ENCODE measurements around the gene DAB1. TPM values are rescaled to one million over a fixed set of nuclear protein-coding genes. Genes with fewer than 3 reads are reported as not detected.
"Not testable (repeated sequence)": the region's sequence is repeated elsewhere in the genome, so short reads cannot be mapped to it uniquely, and the experiment has no call there.

Gene DAB1
- total RNA-seq, 1 experiment from 2014 or later: not detected

- Histone ChIP-seq H3K27ac (no peak overlapping the region), H3K36me3 (no peaks in the 10 kb centered on the region), H3K27me3 (replicated peaks) (no peaks in the 10 kb centered on the region), H3K9me3 (replicated peaks) (no peaks in the 10 kb centered on the region), H3K4me1 (replicated peaks) (no peaks in the 10 kb centered on the region), H3K4me3 (no peak overlapping the region)
- DNase-seq (ENCODE audit: low read depth in 1 of 2, low spot score in 2 of 2): no peak
These were observed 322.7 kb downstream of the DAB1 start for GRCh38 chr1:57101209-57101608.

- H3K4me1 ChIP-seq (replicated peaks): no peaks in the 10 kb centered on the region
- H3K27me3 ChIP-seq (replicated peaks): no peaks in the 10 kb centered on the region
- no peak overlapping the region for H3K27ac ChIP-seq
- no peak overlapping the region for H3K4me3 ChIP-seq
- DNase-seq (ENCODE audit: low read depth in 1 of 2, low spot score in 2 of 2): no peak
- H3K9me3 ChIP-seq (replicated peaks): no peaks in the 10 kb centered on the region
- no peaks in the 10 kb centered on the region for H3K36me3 ChIP-seq
These were observed 329.1 kb downstream of the DAB1 start for GRCh38 chr1:57094749-57095148.

- H3K9me3 ChIP-seq (replicated peaks): no peaks in the 10 kb centered on the region
- no peak for DNase-seq (ENCODE audit: low read depth in 1 of 2, low spot score in 2 of 2)
- no peaks in the 10 kb centered on the region for H3K27me3 ChIP-seq (replicated peaks)
- H3K4me1 ChIP-seq (replicated peaks): no peaks in the 10 kb centered on the region
- no peaks in the 10 kb centered on the region for H3K36me3 ChIP-seq
- no peak overlapping the region for H3K27ac ChIP-seq
- no peak overlapping the region for H3K4me3 ChIP-seq
These were observed 330.7 kb downstream of the DAB1 start for GRCh38 chr1:57093122-57093521.

GRCh38 chr1:57091642-57092041 lies 332.2 kb downstream of the DAB1 start:
- Histone ChIP-seq H3K27ac (no peak overlapping the region), H3K4me1 (replicated peaks) (no peaks in the 10 kb centered on the region), H3K27me3 (replicated peaks) (no peaks in the 10 kb centered on the region), H3K36me3 (no peaks in the 10 kb centered on the region), H3K4me3 (no peak overlapping the region), H3K9me3 (replicated peaks) (no peaks in the 10 kb centered on the region)
- no peak for DNase-seq (ENCODE audit: low read depth in 1 of 2, low spot score in 2 of 2)

GRCh38 chr1:57089855-57090254 lies 334.0 kb downstream of the DAB1 start:
- no peaks in the 10 kb centered on the region for H3K27me3 ChIP-seq (replicated peaks)
- H3K36me3 ChIP-seq: no peaks in the 10 kb centered on the region
- no peak overlapping the region for H3K27ac ChIP-seq
- DNase-seq (ENCODE audit: low read depth in 1 of 2, low spot score in 2 of 2): no peak
- H3K4me3 ChIP-seq: no peak overlapping the region
- H3K4me1 ChIP-seq (replicated peaks): no peaks in the 10 kb centered on the region
- no peaks in the 10 kb centered on the region for H3K9me3 ChIP-seq (replicated peaks)

- H3K27me3 ChIP-seq (replicated peaks): no peaks in the 10 kb centered on the region
These were observed 334.6 kb downstream of the DAB1 start for GRCh38 chr1:57089221-57089620.

GRCh38 chr1:57088653-57089052 lies 335.2 kb downstream of the DAB1 start:
- Histone ChIP-seq H3K36me3 (no peaks in the 10 kb centered on the region), H3K9me3 (replicated peaks) (no peaks in the 10 kb centered on the region), H3K4me1 (replicated peaks) (no peaks in the 10 kb centered on the region), H3K4me3 (no peak overlapping the region), H3K27me3 (replicated peaks) (no peaks in the 10 kb centered on the region), H3K27ac (no peak overlapping the region)
- no peak for DNase-seq (ENCODE audit: low read depth in 1 of 2, low spot score in 2 of 2)

More at GRCh38 chr1:57089221-57089620, 334.6 kb downstream of the DAB1 start:
- no peaks in the 10 kb centered on the region for H3K9me3 ChIP-seq (replicated peaks)
- H3K27ac ChIP-seq: no peak overlapping the region
- H3K36me3 ChIP-seq: no peaks in the 10 kb centered on the region
- no peak for DNase-seq (ENCODE audit: low read depth in 1 of 2, low spot score in 2 of 2)
- H3K4me3 ChIP-seq: no peak overlapping the region
- no peaks in the 10 kb centered on the region for H3K4me1 ChIP-seq (replicated peaks)

GRCh38 chr1:57087660-57088059 lies 336.2 kb downstream of the DAB1 start:
- H3K27me3 ChIP-seq (replicated peaks); H3K4me3 ChIP-seq: not testable (repeated sequence)

GRCh38 chr1:57086154-57086553 lies 337.7 kb downstream of the DAB1 start:
- Histone ChIP-seq H3K27ac (no peak overlapping the region), H3K4me1 (replicated peaks) (no peaks in the 10 kb centered on the region), H3K36me3 (no peaks in the 10 kb centered on the region), H3K9me3 (replicated peaks) (no peaks in the 10 kb centered on the region), H3K4me3 (no peak overlapping the region), H3K27me3 (replicated peaks) (no peaks in the 10 kb centered on the region)
- no peak for DNase-seq (ENCODE audit: low read depth in 1 of 2, low spot score in 2 of 2)

More at GRCh38 chr1:57087660-57088059, 336.2 kb downstream of the DAB1 start:
- H3K4me1 ChIP-seq (replicated peaks); DNase-seq (ENCODE audit: low read depth in 1 of 2, low spot score in 2 of 2); H3K27ac ChIP-seq; H3K9me3 ChIP-seq (replicated peaks); H3K36me3 ChIP-seq: not testable (repeated sequence)

GRCh38 chr1:57084701-57085100 lies 339.2 kb downstream of the DAB1 start:
- H3K27ac ChIP-seq: no peak overlapping the region
- H3K36me3 ChIP-seq: no peaks in the 10 kb centered on the region

GRCh38 chr1:57082711-57083439 lies 341.0 kb downstream of the DAB1 start:
- Histone ChIP-seq H3K36me3 (no peaks in the 10 kb centered on the region), H3K27me3 (replicated peaks) (no peaks in the 10 kb centered on the region), H3K4me1 (replicated peaks) (no peaks in the 10 kb centered on the region), H3K4me3 (no peak overlapping the region), H3K9me3 (replicated peaks) (no peaks in the 10 kb centered on the region), H3K27ac (no peak overlapping the region)
- no peak for DNase-seq (ENCODE audit: low read depth in 1 of 2, low spot score in 2 of 2)

More at GRCh38 chr1:57084701-57085100, 339.2 kb downstream of the DAB1 start:
- no peaks in the 10 kb centered on the region for H3K27me3 ChIP-seq (replicated peaks)
- no peaks in the 10 kb centered on the region for H3K9me3 ChIP-seq (replicated peaks)
- no peaks in the 10 kb centered on the region for H3K4me1 ChIP-seq (replicated peaks)
- no peak for DNase-seq (ENCODE audit: low read depth in 1 of 2, low spot score in 2 of 2)
- no peak overlapping the region for H3K4me3 ChIP-seq

GRCh38 chr1:57079454-57080157 lies 344.3 kb downstream of the DAB1 start:
- Histone ChIP-seq H3K9me3 (replicated peaks) (no peaks in the 10 kb centered on the region), H3K27ac (no peak overlapping the region), H3K4me1 (replicated peaks) (no peaks in the 10 kb centered on the region)

GRCh38 chr1:57072401-57073110 lies 351.3 kb downstream of the DAB1 start:
- Histone ChIP-seq H3K27ac (no peak overlapping the region), H3K9me3 (replicated peaks) (no peaks in the 10 kb centered on the region), H3K27me3 (replicated peaks) (peaks cover 15% of the 10 kb centered on the region), H3K36me3 (no peaks in the 10 kb centered on the region), H3K4me1 (replicated peaks) (no peaks in the 10 kb centered on the region), H3K4me3 (no peak overlapping the region)
- no peak for DNase-seq (ENCODE audit: low read depth in 1 of 2, low spot score in 2 of 2)

More at GRCh38 chr1:57079454-57080157, 344.3 kb downstream of the DAB1 start:
- peaks cover 6% of the 10 kb centered on the region for H3K27me3 ChIP-seq (replicated peaks)
- no peak overlapping the region for H3K4me3 ChIP-seq
- no peaks in the 10 kb centered on the region for H3K36me3 ChIP-seq
- DNase-seq (ENCODE audit: low read depth in 1 of 2, low spot score in 2 of 2): no peak

- no peak for DNase-seq (ENCODE audit: low read depth in 1 of 2, low spot score in 2 of 2)
- Histone ChIP-seq H3K4me1 (replicated peaks) (no peaks in the 10 kb centered on the region), H3K27me3 (replicated peaks) (peaks cover 15% of the 10 kb centered on the region; the same call in 1 of the 2 replicates), H3K36me3 (no peaks in the 10 kb centered on the region), H3K27ac (no peak overlapping the region), H3K4me3 (no peak overlapping the region), H3K9me3 (replicated peaks) (no peaks in the 10 kb centered on the region)
These were observed 356.0 kb downstream of the DAB1 start for GRCh38 chr1:57067863-57068262.
